Esophagus (tissue), 2 donors: ENCODE results near the gene YPEL2. TPM values are rescaled to one million over a fixed set of nuclear protein-coding genes. Genes with fewer than 3 reads are reported as not detected.

Experiments used
- H3K27ac ChIP-seq, 2 donors: one replicate each; pipeline ENCODE4 v1.5.1; 2013; ENCODE audit warnings: low read depth in 2 of 2, mild to moderate bottlenecking in 2 of 2, inconsistent platforms in 1 of 2, low read length in 1 of 2, moderate library complexity in 1 of 2
- H3K27me3 ChIP-seq, 2 donors: one replicate each; pipeline ENCODE4 v1.6.1; 2013; ENCODE audit warnings: low read length in 2 of 2, control low read depth in 1 of 2, mild to moderate bottlenecking in 1 of 2; ENCODE audit not compliant: insufficient read depth in 2 of 2, control insufficient read depth in 1 of 2
- H3K36me3 ChIP-seq, 2 donors: one replicate each; pipeline ENCODE4 v1.6.1; 2013; ENCODE audit warnings: low read length in 1 of 2; ENCODE audit not compliant: control insufficient read depth in 2 of 2, insufficient read depth in 2 of 2
- H3K4me1 ChIP-seq, 2 donors: one replicate each; pipeline ENCODE4 v1.6.1; 2013; ENCODE audit warnings: low read length in 1 of 2; ENCODE audit not compliant: control insufficient read depth in 2 of 2, insufficient read depth in 2 of 2
- H3K4me3 ChIP-seq, 2 donors: one replicate each; pipeline ENCODE4 v1.5.1; 2013; ENCODE audit warnings: low read length in 2 of 2, mild to moderate bottlenecking in 2 of 2, low read depth in 1 of 2, moderate library complexity in 1 of 2
- H3K9me3 ChIP-seq, 2 donors: one replicate each; pipeline ENCODE4 v1.6.1; 2013; ENCODE audit warnings: mild to moderate bottlenecking in 2 of 2, low read depth in 1 of 2, low read length in 1 of 2, moderate library complexity in 1 of 2; ENCODE audit not compliant: control insufficient read depth in 2 of 2, insufficient read depth in 1 of 2
- WGBS, 2 donors: extraction: QIAGEN DNeasy Blood & Tissue Kit; methylation state at CpG; one replicate each; pipeline ENCODE4 v1.1.7; 2013; 5-methylcytosine and 5-hydroxymethylcytosine counted together
- polyA plus RNA-seq, 2 donors: library from polyadenylated mRNA; stranded (reverse); fragments of 200-250 nt; gene quantifications; one replicate each; pipeline ENCODE4 v1.2.3, GENCODE V29; 2013
- donor health status: healthy with polysubstance abuse.
- donor health status: Bipolar disorder and iron deficiency.

YPEL2 gene
- polyA plus RNA-seq, 2 donors: 3.2 to 4.5 TPM

GRCh38 chr17:59362811-59363205 is 31.4 kb downstream of the YPEL2 start:
- Histone ChIP-seq H3K4me1 (peaks cover 4 to 13% of the 10 kb centered on the region in 2 donors), H3K27me3 (no peaks in the 10 kb centered on the region), H3K27ac (peak overlapping the region; percentile 18 to 52), H3K36me3 (no peaks in the 10 kb centered on the region), H3K9me3 (no peaks in the 10 kb centered on the region), H3K4me3 (no peak overlapping the region)
- WGBS, 2 donors: 70 to 75% methylated on average over 2 of the region's 2 CpGs

GRCh38 chr17:59365383-59365981 is 34.0 kb downstream of the YPEL2 start:
- H3K4me1 ChIP-seq: peaks cover 4 to 13% of the 10 kb centered on the region in 2 donors

GRCh38 chr17:59366040-59366757 is 34.7 kb downstream of the YPEL2 start:
- Histone ChIP-seq H3K27ac (peak overlapping the region; percentile 66 to 80), H3K27me3 (no peaks in the 10 kb centered on the region), H3K4me1 (peaks cover 4 to 19% of the 10 kb centered on the region in 2 donors), H3K4me3 (no peak overlapping the region), H3K36me3 (no peaks in the 10 kb centered on the region), H3K9me3 (no peaks in the 10 kb centered on the region)
- 38 to 58% methylated on average over 10 of the region's 10 CpGs for WGBS, 2 donors

More at GRCh38 chr17:59365383-59365981, 34.0 kb downstream of the YPEL2 start:
- peak overlapping the region; percentile 66 to 80 for H3K27ac ChIP-seq
- H3K4me3 ChIP-seq: no peak overlapping the region
- H3K9me3 ChIP-seq: no peaks in the 10 kb centered on the region
- WGBS, 2 donors: 50 to 56% methylated on average over 4 of the region's 4 CpGs
- H3K27me3 ChIP-seq: no peaks in the 10 kb centered on the region
- H3K36me3 ChIP-seq: no peaks in the 10 kb centered on the region

GRCh38 chr17:59366773-59367656 is 35.6 kb downstream of the YPEL2 start:
- H3K36me3 ChIP-seq: no peaks in the 10 kb centered on the region
- H3K9me3 ChIP-seq: no peaks in the 10 kb centered on the region
- H3K4me3 ChIP-seq: no peak overlapping the region
- H3K27me3 ChIP-seq: no peaks in the 10 kb centered on the region
- H3K4me1 ChIP-seq: peaks cover 4 to 21% of the 10 kb centered on the region in 2 donors
- H3K27ac ChIP-seq: peak overlapping the region; percentile 66 to 80
- 32 to 55% methylated on average over 8 of the region's 8 CpGs for WGBS, 2 donors

GRCh38 chr17:59367657-59368045 is 36.2 kb downstream of the YPEL2 start:
- H3K27ac ChIP-seq: peak overlapping the region; percentile 24 to 53
- 47 to 70% methylated on average over 1 of the region's 1 CpG for WGBS, 2 donors
- H3K27me3 ChIP-seq: no peaks in the 10 kb centered on the region
- H3K4me3 ChIP-seq: no peak overlapping the region
- H3K9me3 ChIP-seq: no peaks in the 10 kb centered on the region
- H3K4me1 ChIP-seq: peaks cover 4 to 25% of the 10 kb centered on the region in 2 donors
- no peaks in the 10 kb centered on the region for H3K36me3 ChIP-seq

- Histone ChIP-seq H3K27ac (peak overlapping the region in 1 of 2 donors; percentile 53), H3K4me3 (no peak overlapping the region), H3K9me3 (no peaks in the 10 kb centered on the region), H3K36me3 (no peaks in the 10 kb centered on the region), H3K27me3 (no peaks in the 10 kb centered on the region), H3K4me1 (peaks cover 6 to 26% of the 10 kb centered on the region in 2 donors)
- 76 to 80% methylated on average over 7 of the region's 7 CpGs for WGBS, 2 donors
Observed at GRCh38 chr17:59368218-59368857, 36.9 kb downstream of the YPEL2 start.

GRCh38 chr17:59369031-59369975 is 37.8 kb downstream of the YPEL2 start:
- Histone ChIP-seq H3K27me3 (no peaks in the 10 kb centered on the region), H3K27ac (peak overlapping the region; percentile 23 to 62), H3K4me3 (no peak overlapping the region), H3K4me1 (peaks cover 6 to 26% of the 10 kb centered on the region in 2 donors), H3K36me3 (no peaks in the 10 kb centered on the region), H3K9me3 (no peaks in the 10 kb centered on the region)
- 79 to 80% methylated on average over 9 of the region's 9 CpGs for WGBS, 2 donors

- Histone ChIP-seq H3K4me1 (peaks cover 2 to 22% of the 10 kb centered on the region in 2 donors), H3K4me3 (no peak overlapping the region), H3K9me3 (no peaks in the 10 kb centered on the region), H3K36me3 (no peaks in the 10 kb centered on the region), H3K27me3 (no peaks in the 10 kb centered on the region), H3K27ac (peak overlapping the region; percentile 65 to 86)
- 81 to 83% methylated on average over 10 of the region's 10 CpGs for WGBS, 2 donors
Observed at GRCh38 chr17:59370593-59371299, 39.3 kb downstream of the YPEL2 start.
